Activated CD8-positive, alpha-beta memory T cell treated with anti-CD3 and anti-CD28 coated beads, Interleukin-2, amount 10 ng/mL, durations not matched to agents 7 days and 5 days (primary cell): ENCODE measurements around the gene ANKRD33. TPM values are rescaled to one million over a fixed set of nuclear protein-coding genes. Genes with fewer than 3 reads are reported as not detected.

Experiments
- ATAC-seq: fragments of 150-1000 bp; cut with Tn5 transposase; one replicate; pipeline ENCODE4 v1.10.0; 2021; ENCODE audit warnings: moderate library complexity
- CTCF ChIA-PET: fragments of 350-600 bp; sonication (Branson Sonifier 250); formaldehyde crosslinking; loops from one replicate; lab custom pipeline; 2021; ENCODE audit warnings: antibody characterized with exemption; lab: Charles Lee
- DNase-seq: peaks from one replicate; pipeline ENCODE4 v3.0.0-alpha.2; 2020
- H3K27ac Mint-ChIP-seq: one replicate; pipeline ENCODE4 v1.8.0; 2021; ENCODE audit warnings: mild to moderate bottlenecking, mixed read lengths
- H3K27me3 Mint-ChIP-seq: one replicate; pipeline ENCODE4 v1.8.0; 2021; ENCODE audit warnings: mixed read lengths
- H3K36me3 Mint-ChIP-seq: one replicate; pipeline ENCODE4 v1.8.0; 2021; ENCODE audit warnings: mild to moderate bottlenecking, mixed read lengths
- H3K4me1 Mint-ChIP-seq: one replicate; pipeline ENCODE4 v1.8.0; 2021; ENCODE audit warnings: mixed read lengths
- H3K4me3 Mint-ChIP-seq: one replicate; pipeline ENCODE4 v1.8.0; 2021; ENCODE audit warnings: mild to moderate bottlenecking, moderate library complexity, mixed read lengths
- H3K9me3 Mint-ChIP-seq: one replicate; pipeline ENCODE4 v1.8.0; 2022; ENCODE audit warnings: low read depth, mixed read lengths
- total RNA-seq, 2 experiments: library from RNA; stranded (reverse); gene quantifications; one replicate each; pipeline ENCODE4 v1.2.3, GENCODE V29; 2021

The ANKRD33 gene
- total RNA-seq, 2 experiments from 2014 or later: not detected

DNA sequence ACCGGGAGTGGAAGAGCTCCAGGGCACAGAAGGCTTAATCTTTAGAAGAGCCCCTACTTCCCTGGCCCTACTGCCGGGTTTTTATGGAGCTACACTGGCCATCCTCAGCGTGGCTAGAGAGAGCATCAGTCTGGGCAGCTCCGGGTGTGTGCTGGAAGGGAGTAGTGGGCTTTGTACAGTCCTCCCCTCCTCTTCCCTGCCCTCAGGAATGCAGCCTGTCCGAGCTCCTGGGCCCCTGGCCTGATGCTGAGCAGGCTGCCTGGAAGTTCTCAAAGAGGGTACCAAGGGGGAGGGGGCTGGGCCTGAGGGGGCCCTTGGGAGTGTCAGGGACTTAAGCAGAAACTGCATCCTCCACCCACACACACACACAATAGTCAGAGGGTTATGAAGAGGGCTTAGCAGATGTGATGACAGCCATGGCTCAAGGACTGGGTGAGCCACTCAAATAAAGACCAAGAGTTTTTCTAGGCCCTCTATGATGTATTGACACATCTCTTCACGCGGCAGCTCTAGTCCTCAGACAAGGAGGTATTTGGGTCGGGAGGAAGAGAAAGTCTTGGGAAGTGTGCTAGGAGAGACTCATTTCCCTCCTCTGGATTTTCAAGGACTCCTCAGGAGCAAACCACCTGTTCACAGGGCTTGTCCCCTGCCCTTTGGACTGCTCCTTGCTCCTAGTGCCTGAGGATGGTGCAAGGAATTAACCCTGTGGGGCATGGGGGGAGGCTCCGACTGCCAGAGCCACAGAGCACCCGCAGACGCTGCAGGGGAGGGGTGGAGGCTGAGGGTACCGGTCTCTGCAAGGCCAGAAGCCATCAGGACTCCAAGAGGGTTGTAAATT is 22.9 kb upstream of the ANKRD33 start:
- Mint-ChIP-seq H3K36me3 (no peaks in the 10 kb centered on the region), H3K27ac (no peak overlapping the region), H3K4me1 (no peaks in the 10 kb centered on the region), H3K9me3 (no peaks in the 10 kb centered on the region), H3K27me3 (peaks cover 76% of the 10 kb centered on the region), H3K4me3 (no peak overlapping the region)
- ATAC-seq: no peak
- no peak for DNase-seq
- CTCF ChIA-PET: interaction anchor here (1.5 kb wide), 1 partner anchor 10 kb away, joined by 4 read pairs; no protein-coding TSS in a partner anchor

DNA sequence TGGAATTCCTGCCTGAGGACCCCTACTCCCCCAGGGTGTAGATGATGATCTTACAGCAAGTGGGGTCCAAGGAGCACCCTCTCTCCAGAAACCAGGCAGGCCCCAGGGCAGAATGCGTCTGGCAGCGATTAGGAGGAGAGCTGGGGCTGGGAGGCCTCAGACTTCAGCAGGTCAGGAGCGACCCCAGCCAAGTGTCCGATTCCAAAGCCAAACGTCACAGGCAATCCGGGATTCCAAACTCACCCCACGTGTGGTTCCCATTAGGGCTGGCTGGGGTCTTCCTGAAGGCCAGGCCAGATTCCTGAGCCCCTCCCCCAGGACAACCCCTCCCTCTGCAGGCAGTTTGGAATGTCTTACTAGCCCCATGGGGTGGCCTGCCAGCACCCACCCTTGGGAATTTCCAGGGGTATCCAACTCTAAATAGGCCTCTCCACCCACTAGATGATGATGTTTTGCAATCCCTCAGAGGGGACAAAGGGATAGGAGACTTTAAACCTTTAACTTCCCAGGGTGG is 22.1 kb upstream of the ANKRD33 start:
- H3K4me3 Mint-ChIP-seq: no peak overlapping the region
- H3K9me3 Mint-ChIP-seq: no peaks in the 10 kb centered on the region
- DNase-seq: no peak
- no peak for ATAC-seq
- H3K27me3 Mint-ChIP-seq: peaks cover 81% of the 10 kb centered on the region
- peaks cover 3% of the 10 kb centered on the region for H3K4me1 Mint-ChIP-seq
- no peak overlapping the region for H3K27ac Mint-ChIP-seq
- H3K36me3 Mint-ChIP-seq: no peaks in the 10 kb centered on the region
- CTCF ChIA-PET: interaction anchor here (1.5 kb wide), 1 partner anchor 9 kb away, joined by 4 read pairs; no protein-coding TSS in a partner anchor

DNA sequence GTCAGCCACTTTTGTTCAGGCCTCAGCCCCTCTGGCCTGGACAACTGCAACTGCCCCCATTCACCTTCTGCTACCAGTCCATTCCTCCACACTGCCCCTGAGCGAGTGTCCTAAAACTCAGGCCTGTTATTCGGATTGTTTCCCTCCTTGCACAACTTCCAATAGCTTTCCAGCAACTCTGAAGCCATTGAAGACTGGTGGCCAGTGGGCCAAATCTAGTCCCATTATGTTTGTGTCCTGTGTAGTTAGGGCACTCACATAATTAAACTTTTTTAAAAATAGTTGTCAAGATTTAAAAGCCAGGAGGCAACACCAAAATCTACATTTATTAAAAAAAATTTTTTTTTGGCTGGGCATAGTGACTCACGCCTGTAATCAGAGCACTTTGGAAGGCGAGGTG is 21.6 kb upstream of the ANKRD33 start:
- Mint-ChIP-seq H3K4me1 (peaks cover 3% of the 10 kb centered on the region), H3K9me3 (no peaks in the 10 kb centered on the region), H3K4me3 (no peak overlapping the region), H3K27me3 (peaks cover 82% of the 10 kb centered on the region), H3K36me3 (no peaks in the 10 kb centered on the region), H3K27ac (no peak overlapping the region)
- DNase-seq: no peak
- ATAC-seq: no peak
- CTCF ChIA-PET: interaction anchor here (1.0 to 1.6 kb wide), 2 partner anchors 45 to 159 kb away, joined by 3 read pairs; no protein-coding TSS in a partner anchor

DNA sequence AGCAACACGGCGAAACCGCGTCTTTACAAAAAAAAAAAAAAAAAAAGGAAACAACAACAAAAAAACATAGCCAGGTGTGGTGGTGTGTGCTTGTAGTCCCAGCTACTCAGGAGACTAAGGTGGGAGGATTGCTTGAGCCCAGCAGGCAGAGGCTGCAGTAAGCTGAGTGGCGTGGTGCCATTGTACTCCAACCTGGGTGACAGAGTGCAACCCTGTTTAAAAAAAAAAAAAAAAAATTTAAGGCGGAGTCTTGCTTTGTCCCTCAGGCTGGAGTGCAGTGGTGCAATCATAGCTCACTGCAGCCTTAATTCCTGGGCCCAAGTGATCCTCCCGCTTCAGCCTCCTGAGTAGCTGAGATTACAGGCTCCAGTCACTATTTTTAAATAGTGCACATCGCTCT is 21.1 kb upstream of the ANKRD33 start:
- DNase-seq (no peak), ATAC-seq (no peak)
- Mint-ChIP-seq H3K4me1 (peaks cover 3% of the 10 kb centered on the region), H3K4me3 (no peak overlapping the region), H3K9me3 (no peaks in the 10 kb centered on the region), H3K27me3 (peaks cover 82% of the 10 kb centered on the region), H3K27ac (no peak overlapping the region), H3K36me3 (no peaks in the 10 kb centered on the region)
- CTCF ChIA-PET: interaction anchor here (1.0 to 1.6 kb wide), 2 partner anchors 46 to 159 kb away, joined by 3 read pairs; no protein-coding TSS in a partner anchor

DNA sequence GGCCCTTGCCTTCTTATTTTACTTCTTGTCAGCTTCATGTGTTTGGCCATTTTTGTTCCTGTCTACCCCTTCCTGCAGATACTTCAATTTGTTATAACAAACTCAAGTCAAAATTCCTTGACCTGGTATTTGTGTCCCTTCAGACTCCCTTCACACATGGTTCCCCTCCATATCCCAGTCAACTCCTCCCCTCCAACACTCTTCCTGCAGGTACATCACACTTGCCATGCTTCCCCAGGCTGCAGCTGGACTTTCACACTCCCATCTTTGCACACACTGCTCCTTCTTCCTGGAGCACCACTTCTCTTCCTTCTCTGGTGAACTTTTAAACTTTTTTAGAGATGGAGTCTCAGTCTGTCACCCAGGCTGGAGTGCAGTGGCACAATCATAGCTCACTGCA is 20.5 kb upstream of the ANKRD33 start:
- H3K4me3 Mint-ChIP-seq: no peak overlapping the region
- DNase-seq (no peak), ATAC-seq (no peak)
- CTCF ChIA-PET: interaction anchor here (1.0 to 1.6 kb wide), 2 partner anchors 46 to 158 kb away, joined by 3 read pairs; no protein-coding TSS in a partner anchor
- peaks cover 3% of the 10 kb centered on the region for H3K4me1 Mint-ChIP-seq
- no peaks in the 10 kb centered on the region for H3K9me3 Mint-ChIP-seq
- peaks cover 79% of the 10 kb centered on the region for H3K27me3 Mint-ChIP-seq
- H3K27ac Mint-ChIP-seq: no peak overlapping the region
- no peaks in the 10 kb centered on the region for H3K36me3 Mint-ChIP-seq

DNA sequence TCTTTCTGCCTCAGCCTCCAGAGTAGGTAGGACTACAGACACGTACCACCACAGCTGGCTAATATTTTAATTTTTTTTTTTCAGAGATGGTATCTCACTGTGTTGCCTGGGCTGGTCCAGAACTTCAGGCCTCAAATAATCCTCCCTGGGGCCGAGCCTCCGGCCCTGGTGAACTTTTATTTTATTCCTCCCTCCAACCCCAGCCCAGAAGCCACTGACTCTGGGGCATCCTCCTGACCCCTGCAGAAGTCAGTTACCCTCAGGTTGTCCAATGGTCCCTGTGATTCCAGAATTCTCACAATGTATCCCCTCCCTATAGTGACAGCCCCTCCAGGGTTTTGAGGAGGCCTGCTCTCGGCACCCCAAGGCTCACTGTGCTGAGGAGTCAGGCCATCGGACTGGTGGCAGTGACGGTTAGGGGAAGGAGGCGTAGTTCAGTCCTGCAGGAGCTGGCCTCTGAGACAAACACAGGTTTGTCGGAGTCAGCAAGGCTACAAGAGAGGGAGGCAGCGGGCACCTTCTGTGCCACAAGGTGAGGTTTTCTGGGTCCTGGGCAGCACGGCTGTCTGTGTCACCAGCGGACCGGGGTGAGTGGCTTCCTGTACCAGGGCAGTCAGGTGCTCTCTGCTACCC is 20.0 kb upstream of the ANKRD33 start:
- no peak for ATAC-seq
- no peak for DNase-seq
- Mint-ChIP-seq H3K4me3 (no peak overlapping the region), H3K27ac (no peak overlapping the region), H3K9me3 (no peaks in the 10 kb centered on the region), H3K4me1 (peaks cover 3% of the 10 kb centered on the region), H3K36me3 (no peaks in the 10 kb centered on the region), H3K27me3 (peaks cover 74% of the 10 kb centered on the region)
- CTCF ChIA-PET: interaction anchor here (1.6 kb wide), 1 partner anchor 47 kb away, joined by 3 read pairs; no protein-coding TSS in a partner anchor

DNA sequence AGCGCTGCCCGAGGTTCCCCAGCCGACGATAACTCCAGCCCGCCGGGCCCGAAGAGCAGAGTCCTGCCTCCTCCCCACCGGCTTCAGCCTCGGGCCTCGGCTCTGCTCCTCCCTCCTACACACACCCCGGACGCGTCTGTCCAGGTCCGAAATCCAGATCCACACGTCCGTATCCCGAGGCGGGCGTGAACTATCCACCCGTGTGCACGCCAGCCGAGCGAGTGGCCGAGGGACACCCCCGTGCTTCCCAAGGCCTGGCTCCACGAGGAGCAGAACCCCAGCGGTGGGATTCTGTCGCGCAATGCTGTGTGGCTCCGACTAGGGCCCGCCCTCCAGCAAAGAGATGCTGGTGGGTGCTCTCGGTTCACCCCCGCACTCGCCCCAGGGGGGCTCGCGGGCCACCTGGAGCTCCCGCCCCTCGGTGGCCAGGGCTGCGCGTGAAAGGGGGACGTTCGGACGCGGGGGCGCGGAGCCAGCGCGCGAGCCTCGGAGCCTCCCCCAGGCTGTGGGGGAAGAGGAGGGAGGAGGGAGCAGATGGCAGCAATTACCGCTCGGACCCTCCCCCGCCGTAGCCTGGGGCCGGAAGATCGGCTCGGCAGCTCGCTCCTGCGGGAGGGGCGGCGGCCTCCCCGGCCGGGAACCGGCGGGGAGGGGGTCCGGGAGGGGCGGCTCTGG is 18.9 kb upstream of the ANKRD33 start:
- Mint-ChIP-seq H3K4me1 (peaks cover 3% of the 10 kb centered on the region), H3K36me3 (no peaks in the 10 kb centered on the region), H3K4me3 (no peak overlapping the region), H3K9me3 (no peaks in the 10 kb centered on the region), H3K27ac (no peak overlapping the region), H3K27me3 (peaks cover 64% of the 10 kb centered on the region)
- CTCF ChIA-PET: no interaction called here
- DNase-seq (no peak), ATAC-seq (no peak)

DNA sequence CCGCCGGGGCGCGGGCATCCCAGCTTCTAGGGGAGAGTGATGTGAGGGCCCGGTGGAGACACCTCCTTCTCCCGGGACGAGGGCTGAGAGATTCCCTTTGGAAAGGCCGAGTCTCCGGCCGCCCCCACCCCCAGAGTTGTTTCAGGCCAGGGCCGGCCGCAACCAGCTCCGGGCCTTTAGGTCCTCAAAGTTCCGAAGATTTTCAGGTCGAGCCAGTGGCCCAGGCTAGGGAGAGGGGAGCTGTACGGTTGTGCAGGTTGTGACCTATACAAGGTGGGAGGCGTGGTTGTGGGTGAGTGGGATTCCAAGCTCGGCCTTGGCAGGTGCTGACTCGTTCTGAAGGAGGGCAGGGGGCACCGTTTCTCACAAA is 18.4 kb upstream of the ANKRD33 start:
- peaks cover 61% of the 10 kb centered on the region for H3K27me3 Mint-ChIP-seq
- DNase-seq: no peak
- H3K9me3 Mint-ChIP-seq: no peaks in the 10 kb centered on the region
- ATAC-seq: no peak
- H3K36me3 Mint-ChIP-seq: no peaks in the 10 kb centered on the region
- no peak overlapping the region for H3K4me3 Mint-ChIP-seq
- no peak overlapping the region for H3K27ac Mint-ChIP-seq
- peaks cover 3% of the 10 kb centered on the region for H3K4me1 Mint-ChIP-seq
- CTCF ChIA-PET: no interaction called here

DNA sequence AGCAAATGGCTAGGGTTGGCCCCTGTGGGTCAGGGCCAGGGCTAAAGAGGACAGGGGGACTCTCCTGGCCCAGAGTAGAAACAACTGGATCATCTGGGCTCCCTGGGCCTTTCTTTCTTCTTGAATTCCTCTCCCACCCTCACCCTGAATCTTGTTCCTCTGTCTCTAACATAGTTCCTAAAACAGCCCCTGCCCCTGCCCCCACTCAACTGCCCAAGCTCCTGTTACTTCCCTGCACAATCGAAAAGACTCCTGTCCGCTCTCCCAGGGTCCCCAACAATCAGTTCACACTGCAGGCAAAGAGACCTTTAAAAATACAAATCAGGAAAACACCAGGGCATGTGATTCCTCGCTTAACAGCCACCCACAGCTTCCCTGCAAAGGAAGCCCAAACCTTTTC is 18.0 kb upstream of the ANKRD33 start:
- Mint-ChIP-seq H3K9me3 (no peaks in the 10 kb centered on the region), H3K27me3 (peaks cover 57% of the 10 kb centered on the region), H3K27ac (no peak overlapping the region), H3K4me3 (no peak overlapping the region), H3K36me3 (no peaks in the 10 kb centered on the region), H3K4me1 (peaks cover 3% of the 10 kb centered on the region)
- no peak for DNase-seq
- CTCF ChIA-PET: interaction anchor here (1.4 kb wide), 1 partner anchor 50 kb away, joined by 4 read pairs; no protein-coding TSS in a partner anchor
- no peak for ATAC-seq

DNA sequence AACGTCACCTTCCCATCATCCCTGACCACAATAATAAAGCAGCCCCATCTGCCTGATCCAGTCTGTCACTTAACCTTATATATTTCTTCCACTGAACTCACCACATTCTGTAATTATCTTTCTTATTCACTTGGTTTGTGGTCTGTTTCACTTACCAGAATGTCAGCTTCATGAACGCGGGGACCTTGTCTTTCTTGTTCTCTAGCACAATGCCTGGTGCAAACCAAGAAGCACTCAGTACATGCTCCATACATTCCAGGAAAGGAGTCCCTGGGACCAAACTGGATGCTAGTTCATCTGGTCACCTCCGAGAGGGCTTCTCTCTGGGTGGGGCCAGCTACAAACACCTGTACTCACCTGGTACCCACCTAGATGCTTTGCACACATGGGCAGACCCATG is 17.4 kb upstream of the ANKRD33 start:
- Mint-ChIP-seq H3K9me3 (no peaks in the 10 kb centered on the region), H3K4me3 (no peak overlapping the region), H3K4me1 (peaks cover 3% of the 10 kb centered on the region), H3K36me3 (no peaks in the 10 kb centered on the region), H3K27ac (no peak overlapping the region), H3K27me3 (peaks cover 51% of the 10 kb centered on the region)
- DNase-seq (no peak), ATAC-seq (no peak)
- CTCF ChIA-PET: interaction anchor here (1.4 kb wide), 1 partner anchor 50 kb away, joined by 4 read pairs; no protein-coding TSS in a partner anchor

DNA sequence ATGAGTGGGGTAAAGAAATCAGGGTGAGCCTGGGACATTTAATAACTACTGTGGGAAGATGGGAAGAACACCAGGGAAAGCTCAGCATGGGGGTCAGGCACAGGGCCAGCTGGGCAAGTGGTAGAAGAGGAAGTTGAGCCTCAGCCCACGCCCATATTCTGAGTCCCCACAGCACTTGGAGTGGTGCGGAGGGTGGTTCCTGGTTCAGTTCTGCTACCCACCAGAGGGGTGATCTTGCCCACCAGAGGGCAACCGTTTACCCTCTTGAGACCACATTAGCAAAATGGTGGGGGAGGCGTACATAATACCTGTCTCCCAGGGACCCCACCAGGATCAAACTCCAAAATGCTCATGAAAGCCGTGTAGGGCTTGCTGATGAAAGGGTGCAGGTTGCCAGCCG is 16.8 kb upstream of the ANKRD33 start:
- DNase-seq (no peak), ATAC-seq (no peak)
- Mint-ChIP-seq H3K4me3 (no peak overlapping the region), H3K4me1 (peaks cover 3% of the 10 kb centered on the region), H3K27ac (no peak overlapping the region), H3K36me3 (no peaks in the 10 kb centered on the region), H3K27me3 (peaks cover 46% of the 10 kb centered on the region), H3K9me3 (no peaks in the 10 kb centered on the region)
- CTCF ChIA-PET: interaction anchor here (1.4 kb wide), 1 partner anchor 51 kb away, joined by 4 read pairs; no protein-coding TSS in a partner anchor

DNA sequence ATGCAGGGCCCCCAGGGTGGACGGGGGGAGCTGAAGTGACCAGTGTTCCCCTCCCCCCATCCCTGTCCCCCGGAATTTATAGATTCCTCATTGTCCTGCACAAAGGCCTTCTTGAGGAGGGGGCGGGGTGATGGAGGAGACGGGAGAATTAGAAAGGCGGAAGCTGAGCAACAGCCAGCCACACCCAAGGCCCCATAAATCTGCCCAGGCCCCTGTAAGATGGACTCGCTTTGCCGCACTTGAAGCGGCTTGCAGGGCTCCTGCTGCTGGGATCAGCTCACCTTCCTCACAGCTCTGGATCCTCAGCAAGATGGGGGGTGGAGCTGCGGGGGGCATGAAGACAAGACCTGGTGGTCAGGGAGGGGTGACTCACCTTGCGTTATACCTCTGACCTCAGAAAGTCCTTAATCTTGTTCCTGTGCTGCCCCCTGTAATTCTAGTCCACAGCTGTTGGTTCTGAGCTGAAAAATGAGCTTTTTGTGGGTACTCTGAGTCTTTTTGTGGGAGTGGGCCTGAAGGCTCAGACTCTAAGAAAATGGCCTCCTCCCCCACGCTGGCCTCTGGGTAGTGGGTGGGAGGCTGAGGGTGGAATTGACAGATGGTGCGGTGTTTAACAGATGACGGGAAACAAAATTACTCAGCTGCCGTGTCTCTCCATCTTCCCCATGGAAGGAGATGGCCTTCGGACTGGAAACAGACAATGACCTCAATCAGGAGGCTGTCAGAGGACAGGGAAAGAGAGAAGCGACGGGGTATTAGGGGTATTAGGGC is 15.8 kb upstream of the ANKRD33 start:
- Mint-ChIP-seq H3K27me3 (peaks cover 43% of the 10 kb centered on the region), H3K36me3 (no peaks in the 10 kb centered on the region), H3K4me3 (no peak overlapping the region), H3K9me3 (no peaks in the 10 kb centered on the region), H3K27ac (no peak overlapping the region), H3K4me1 (peaks cover 3% of the 10 kb centered on the region)
- ATAC-seq (no peak), DNase-seq (no peak)
- CTCF ChIA-PET: interaction anchor here (1.3 to 1.7 kb wide), 2 partner anchors 13 to 48 kb away, joined by 3 to 4 read pairs; no protein-coding TSS in a partner anchor
